ENCODE measurements around the gene LUZP1.

DNA sequence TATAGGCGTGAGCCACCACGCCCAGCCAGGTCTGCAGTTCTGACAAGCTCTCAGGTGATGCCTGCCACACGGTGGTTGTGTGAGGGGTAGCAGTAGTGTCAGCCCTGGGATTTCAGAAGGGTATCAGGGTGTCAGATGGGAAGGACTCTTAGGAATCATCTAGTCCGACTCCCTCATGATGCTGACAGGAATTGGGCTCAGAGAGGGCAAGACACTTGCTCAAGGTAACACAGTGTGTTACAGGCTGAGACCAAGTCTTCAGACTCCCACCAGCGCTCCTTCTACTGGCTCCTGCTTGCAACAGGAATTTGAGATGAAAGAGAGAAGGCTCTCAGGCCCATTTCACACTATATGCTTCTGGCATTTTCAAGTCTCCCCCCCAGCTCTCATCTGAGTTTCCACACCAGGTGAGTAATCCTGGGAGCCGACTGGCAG, 41.7 kb upstream of the LUZP1 start:
- TF ChIP-seq POLR2A (IDR thresholded peaks at IDR 0.05) (no peak), EP300 (IDR thresholded peaks at IDR 0.05) (no peak)
- TF ChIP-seq, protein P1, sequence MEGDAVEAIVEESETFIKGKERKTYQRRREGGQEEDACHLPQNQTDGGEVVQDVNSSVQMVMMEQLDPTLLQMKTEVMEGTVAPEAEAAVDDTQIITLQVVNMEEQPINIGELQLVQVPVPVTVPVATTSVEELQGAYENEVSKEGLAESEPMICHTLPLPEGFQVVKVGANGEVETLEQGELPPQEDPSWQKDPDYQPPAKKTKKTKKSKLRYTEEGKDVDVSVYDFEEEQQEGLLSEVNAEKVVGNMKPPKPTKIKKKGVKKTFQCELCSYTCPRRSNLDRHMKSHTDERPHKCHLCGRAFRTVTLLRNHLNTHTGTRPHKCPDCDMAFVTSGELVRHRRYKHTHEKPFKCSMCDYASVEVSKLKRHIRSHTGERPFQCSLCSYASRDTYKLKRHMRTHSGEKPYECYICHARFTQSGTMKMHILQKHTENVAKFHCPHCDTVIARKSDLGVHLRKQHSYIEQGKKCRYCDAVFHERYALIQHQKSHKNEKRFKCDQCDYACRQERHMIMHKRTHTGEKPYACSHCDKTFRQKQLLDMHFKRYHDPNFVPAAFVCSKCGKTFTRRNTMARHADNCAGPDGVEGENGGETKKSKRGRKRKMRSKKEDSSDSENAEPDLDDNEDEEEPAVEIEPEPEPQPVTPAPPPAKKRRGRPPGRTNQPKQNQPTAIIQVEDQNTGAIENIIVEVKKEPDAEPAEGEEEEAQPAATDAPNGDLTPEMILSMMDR (IDR thresholded peaks at IDR 0.05) = no peak

All from tibial nerve (tissue), 4 donors.